GM19452 (cell line): ENCODE results near the gene SYNDIG1L.
A peak's percentile ranks its signal among the peaks of the same experiment; 100 is the strongest.
"Not testable (repeated sequence)": the region's sequence is repeated elsewhere in the genome, so short reads cannot be mapped to it uniquely, and the experiment has no call there.

Experiments used
- ATAC-seq: cut with Tn5 transposase; IDR thresholded peaks from one replicate; pipeline ENCODE4 v1.9.1; 2021; ENCODE audit not compliant: unreplicated experiment

SYNDIG1L gene

GRCh38 chr14:74403619-74404417, 22.2 kb downstream of the SYNDIG1L start:
- ATAC-seq, result no peak

DNA sequence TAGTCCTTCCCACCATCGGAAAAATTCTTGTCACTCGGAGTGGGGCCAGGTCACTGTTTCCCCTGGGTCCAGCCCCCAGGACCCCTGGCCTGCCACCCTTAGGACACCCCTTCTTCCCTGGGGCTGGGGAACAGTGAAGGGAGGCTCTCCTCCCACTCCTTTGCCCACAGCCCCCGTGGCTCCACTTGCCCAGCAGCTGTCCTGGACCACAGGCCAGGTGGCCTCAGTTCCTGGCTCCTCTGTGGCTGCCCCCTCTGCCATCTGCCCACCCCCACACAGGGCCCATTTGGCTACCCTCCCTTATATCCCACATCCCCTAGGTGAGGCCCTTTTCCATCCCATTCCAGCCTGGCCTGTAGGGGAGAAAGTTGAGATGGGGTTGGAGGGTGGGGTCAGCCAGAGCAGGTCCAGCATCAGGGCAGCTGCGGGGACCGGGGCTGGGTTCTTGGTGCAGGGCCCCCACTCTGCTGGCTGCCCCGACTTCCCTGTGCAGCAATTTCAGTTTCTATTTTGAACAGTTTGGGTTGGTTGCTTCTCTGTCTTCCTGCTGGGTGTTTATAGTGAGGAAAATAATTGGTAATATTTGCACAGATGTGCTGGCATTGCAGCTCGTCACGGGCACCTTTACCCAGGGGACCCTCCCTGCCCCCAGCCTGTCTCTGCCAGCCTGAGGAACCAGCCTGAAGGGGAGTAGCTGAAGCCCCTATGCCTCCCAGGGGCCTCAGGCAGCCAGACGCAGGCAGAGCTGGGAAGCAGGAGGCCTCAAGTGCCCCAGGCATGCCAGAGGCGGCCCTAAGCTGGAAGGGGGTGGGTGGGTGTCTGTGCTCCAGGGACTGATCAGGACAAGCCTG, 23.4 kb downstream of the SYNDIG1L start:
- ATAC-seq, result no peak

- peak; percentile 76 for ATAC-seq
These were observed 24.3 kb downstream of the SYNDIG1L start for GRCh38 chr14:74401504-74402241.

DNA sequence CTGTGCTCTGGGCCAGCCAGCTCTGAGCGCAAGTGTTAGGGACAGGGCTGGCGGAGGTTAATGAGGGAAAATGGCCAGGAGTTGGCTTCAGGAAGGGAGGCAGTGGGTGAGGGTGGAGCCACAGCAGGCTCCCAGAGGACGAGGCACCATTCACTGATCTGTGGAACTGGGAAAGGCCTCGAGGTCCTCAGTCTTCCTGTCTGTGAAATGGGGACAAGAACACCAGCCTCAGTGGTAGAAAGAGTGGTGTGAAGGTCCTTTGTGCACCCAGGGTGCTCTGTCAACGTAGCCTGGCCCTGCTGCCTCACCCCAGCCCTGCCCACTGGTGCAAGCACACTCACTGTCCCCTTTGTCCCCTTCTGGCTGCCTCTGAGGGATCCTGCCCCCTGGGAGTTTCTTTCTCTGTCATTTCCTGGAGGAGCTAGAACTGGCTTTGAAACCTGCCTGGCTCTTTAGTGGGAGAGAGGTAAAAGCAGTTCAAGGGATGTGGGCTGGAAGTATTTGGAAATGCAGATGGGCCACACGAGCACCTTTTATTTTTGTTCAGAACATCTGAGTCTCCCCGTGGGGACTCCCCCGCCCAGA, 25.0 kb downstream of the SYNDIG1L start:
- ATAC-seq, result peak; percentile 8

- no peak for ATAC-seq
These were observed 25.9 kb downstream of the SYNDIG1L start for GRCh38 chr14:74400031-74400685.

DNA sequence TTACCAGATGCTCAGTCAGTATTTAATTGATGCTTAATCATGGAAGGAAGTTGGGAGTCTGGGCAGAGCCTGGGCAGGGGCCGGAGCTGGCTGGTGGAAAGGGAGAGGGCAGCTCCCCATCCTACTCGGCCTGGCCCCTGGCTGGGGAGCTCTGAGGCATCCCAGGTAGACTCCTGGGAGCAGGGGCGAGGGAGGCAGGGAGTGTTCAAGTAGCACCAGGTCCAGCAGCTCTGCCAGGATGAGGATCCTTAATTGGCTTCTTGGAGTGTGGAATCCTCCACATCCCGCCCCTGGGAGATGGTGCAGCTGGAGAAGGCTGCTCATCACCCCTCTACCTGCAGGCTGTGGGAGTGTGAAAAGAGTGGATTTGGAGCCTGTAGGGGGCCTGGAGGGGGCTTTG, 30.9 kb downstream of the SYNDIG1L start:
- ATAC-seq, result no peak

- no peak for ATAC-seq
These were observed 31.5 kb downstream of the SYNDIG1L start for GRCh38 chr14:74394549-74394948.

GRCh38 chr14:74392616-74393570, 33.1 kb downstream of the SYNDIG1L start:
- no peak for ATAC-seq

DNA sequence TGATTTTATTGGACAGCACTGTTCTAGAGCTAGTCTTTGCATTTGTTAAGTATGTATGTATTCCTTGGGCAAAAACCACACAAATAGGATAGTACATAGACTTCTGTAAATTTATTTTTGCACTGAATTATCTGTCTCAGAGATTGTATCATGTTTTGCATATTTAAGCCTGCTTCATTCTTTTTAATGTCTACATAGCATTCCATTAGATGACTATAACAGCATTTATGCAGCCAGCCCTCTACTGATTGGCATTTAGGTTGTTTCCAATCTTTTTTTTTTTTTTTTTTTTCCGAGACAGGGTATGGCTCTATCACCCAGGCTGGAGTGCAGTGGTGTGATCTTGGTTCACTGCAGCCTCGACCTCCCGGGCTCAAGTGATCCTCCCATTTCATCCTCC, 34.5 kb downstream of the SYNDIG1L start:
- ATAC-seq, result no peak

GRCh38 chr14:74390505-74390904, 35.5 kb downstream of the SYNDIG1L start:
- ATAC-seq, result not testable (repeated sequence)

DNA sequence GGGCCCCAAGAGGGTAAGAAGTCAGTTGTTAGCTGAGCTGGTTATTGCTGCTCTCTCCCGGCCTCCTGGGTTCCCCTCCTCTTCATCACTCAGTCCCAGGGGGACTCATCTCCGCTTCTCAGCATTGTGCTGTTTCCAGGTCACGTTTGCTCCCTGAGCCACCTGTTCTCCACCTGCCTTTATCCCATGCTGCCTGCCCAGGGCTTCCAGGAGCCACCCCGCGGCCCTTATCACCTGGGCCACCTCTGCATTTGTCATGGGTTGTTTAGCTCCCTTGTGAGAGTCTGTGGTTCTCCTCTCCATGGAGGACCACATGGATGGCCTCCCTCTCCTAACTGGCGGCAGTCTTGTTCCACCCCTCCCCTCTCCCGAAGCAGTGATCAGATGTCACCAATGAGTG, 36.0 kb downstream of the SYNDIG1L start:
- ATAC-seq, result no peak

DNA sequence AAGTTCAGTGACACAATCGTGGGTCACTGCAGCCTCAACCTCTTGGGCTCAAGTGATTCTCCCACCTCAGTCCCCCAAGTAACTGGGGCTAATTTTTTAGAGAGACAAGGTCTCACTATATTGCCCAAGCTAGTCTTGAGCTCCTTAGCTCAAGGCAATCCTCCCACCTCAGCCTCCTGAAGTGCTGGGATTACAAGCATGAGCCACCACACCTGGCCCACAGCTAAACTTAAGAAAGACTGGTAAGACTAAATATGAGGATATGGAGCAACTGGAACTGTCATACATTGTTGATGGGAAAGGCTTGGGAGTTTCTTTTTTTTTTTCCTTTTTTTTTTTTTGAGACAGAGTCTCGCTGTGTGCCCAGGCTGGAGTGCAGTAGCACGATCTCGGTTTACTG, 43.8 kb downstream of the SYNDIG1L start:
- no peak for ATAC-seq

- ATAC-seq, result not testable (repeated sequence)
These were observed 44.4 kb downstream of the SYNDIG1L start for GRCh38 chr14:74381571-74381970.

- ATAC-seq, result no peak
These were observed 45.2 kb downstream of the SYNDIG1L start for GRCh38 chr14:74380845-74381244.

DNA sequence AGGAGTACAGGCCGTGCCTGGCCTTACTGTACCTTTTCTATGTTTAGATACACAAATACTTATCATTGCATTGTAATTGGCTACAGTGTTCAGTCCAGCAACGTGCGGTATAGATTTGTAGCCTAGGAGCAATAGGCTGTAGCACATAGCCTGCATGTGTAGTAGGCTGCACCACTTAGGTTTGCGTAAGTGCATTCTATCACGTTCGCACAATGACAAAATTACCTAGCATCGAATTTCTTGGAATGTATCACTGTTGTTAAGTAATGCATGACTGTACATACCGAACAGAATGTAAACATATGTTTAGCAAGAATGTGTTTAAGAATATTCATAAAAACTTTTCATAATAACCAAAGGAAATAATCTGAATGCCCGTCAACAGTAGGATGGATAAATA, 45.8 kb downstream of the SYNDIG1L start:
- ATAC-seq, result no peak

DNA sequence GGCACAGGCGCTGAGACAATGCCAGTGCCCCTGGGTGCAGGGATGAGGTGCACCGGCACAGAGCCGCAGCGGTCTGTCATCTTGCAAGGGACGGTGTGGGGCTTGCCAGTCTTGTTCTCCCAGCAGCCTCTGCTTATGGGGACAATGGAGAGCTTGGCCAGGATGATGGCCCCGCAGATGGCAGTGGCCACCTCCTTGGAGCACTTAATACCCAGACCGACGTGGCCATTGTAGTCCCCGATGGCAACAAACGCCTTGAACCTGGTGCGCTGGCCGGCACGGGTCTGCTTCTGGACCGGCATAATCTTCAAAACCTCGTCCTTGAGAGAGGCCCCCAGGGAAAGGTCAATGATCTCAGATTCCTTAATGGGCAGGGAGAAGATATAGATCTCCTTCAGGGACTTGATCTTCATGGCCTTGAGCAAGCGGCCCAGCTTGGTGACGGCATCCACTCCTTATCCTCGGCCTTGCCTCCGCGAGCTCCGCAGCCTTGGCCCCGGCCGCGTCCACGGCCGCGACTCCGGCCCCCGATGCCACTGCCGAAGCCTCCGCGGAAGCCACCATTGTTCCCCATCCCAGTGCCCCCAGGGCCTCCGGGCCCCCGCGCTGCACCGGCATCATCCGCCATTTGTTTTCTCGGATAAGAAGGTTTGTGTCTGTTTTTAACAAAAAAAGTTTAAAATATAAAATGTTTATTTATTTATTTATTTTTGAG, 47.9 kb downstream of the SYNDIG1L start:
- no peak for ATAC-seq

DNA sequence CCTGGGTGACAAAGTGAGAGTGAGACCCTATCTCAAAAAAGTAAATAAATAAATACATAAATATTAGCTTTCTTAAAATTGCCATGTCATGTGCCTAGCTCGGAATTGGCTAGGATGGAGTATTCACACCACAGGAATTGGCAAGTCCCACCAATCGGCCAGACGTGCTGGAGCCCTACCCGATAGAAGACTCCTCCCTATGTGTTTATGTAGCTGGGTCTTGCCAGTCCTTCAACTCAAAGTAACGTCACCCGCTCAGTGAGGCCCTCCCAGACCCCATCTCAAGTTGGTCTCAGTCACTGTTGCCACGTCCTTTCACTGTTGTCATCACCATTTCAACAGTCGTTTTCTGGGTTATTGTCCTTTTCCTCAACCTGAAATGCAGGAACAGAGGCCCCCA, 57.6 kb downstream of the SYNDIG1L start:
- no peak for ATAC-seq

DNA sequence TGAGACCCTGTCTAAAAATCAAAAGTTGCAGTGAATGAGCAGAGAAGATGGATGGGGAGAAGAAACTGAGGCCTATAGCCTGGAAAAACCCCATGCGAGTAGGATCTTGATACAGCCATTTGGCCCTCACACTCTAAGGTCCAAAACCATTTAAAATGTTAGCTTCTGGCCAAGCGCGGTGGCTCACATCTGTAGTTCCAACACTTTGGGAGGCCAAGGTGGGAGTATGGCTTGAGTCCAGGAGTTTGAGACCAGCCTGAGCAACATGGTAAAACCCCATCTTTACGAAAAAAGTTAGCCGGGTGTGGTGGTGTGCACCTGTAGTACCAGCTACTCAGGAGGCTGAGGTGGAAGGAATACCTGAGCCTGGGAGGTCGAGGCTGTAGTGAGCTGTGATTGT, 58.0 kb downstream of the SYNDIG1L start:
- no peak for ATAC-seq
